Measurements from ENCODE around the gene THRAP3. TPM values are rescaled to one million over a fixed set of nuclear protein-coding genes. Genes with fewer than 3 reads are reported as not detected.

THRAP3 gene
- total RNA-seq, 1 experiment from 2014 or later = 143 TPM

GRCh38 chr1:36337830-36338229, 113.6 kb downstream of the THRAP3 start:
- CTCF ChIA-PET = no interaction called here
- POLR2A ChIA-PET (ENCODE audit: unreplicated experiment) = no interaction called here

GRCh38 chr1:36339215-36339614, 115.0 kb downstream of the THRAP3 start:
- Histone ChIP-seq H3K27me3 (ENCODE audit: insufficient read depth, low read depth) (no peaks in the 10 kb centered on the region), H4K20me1 (ENCODE audit: insufficient read depth) (no peaks in the 10 kb centered on the region), H2AFZ (no peak overlapping the region), H3K27ac (no peak overlapping the region), H3K9me2 (ENCODE audit: insufficient read depth) (no peaks in the 10 kb centered on the region), H3K36me3 (ENCODE audit: low read depth) (peaks cover 5% of the 10 kb centered on the region; the same call in 1 of the 2 replicates), H3K79me2 (ENCODE audit: low read depth) (no peaks in the 10 kb centered on the region), H3K4me1 (replicated peaks; ENCODE audit: insufficient read depth) (peaks cover 13% of the 10 kb centered on the region), H3K4me2 (no peak overlapping the region), H3F3A (ENCODE audit: insufficient read depth, low read depth) (peaks cover 13% of the 10 kb centered on the region), H3K9me3 (ENCODE audit: insufficient read depth, low read depth) (no peaks in the 10 kb centered on the region), H3K4me3 (no peak overlapping the region)
- CTCF ChIA-PET = no interaction called here
- intact Hi-C loops (cut with micrococcal nuclease; ENCODE audit: unreplicated experiment) = no loop called here
- no peak for TF ChIP-seq EZH2 (IDR thresholded peaks at IDR 0.05; ENCODE audit: low read depth)
- TF ChIP-seq, protein P1, sequence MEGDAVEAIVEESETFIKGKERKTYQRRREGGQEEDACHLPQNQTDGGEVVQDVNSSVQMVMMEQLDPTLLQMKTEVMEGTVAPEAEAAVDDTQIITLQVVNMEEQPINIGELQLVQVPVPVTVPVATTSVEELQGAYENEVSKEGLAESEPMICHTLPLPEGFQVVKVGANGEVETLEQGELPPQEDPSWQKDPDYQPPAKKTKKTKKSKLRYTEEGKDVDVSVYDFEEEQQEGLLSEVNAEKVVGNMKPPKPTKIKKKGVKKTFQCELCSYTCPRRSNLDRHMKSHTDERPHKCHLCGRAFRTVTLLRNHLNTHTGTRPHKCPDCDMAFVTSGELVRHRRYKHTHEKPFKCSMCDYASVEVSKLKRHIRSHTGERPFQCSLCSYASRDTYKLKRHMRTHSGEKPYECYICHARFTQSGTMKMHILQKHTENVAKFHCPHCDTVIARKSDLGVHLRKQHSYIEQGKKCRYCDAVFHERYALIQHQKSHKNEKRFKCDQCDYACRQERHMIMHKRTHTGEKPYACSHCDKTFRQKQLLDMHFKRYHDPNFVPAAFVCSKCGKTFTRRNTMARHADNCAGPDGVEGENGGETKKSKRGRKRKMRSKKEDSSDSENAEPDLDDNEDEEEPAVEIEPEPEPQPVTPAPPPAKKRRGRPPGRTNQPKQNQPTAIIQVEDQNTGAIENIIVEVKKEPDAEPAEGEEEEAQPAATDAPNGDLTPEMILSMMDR (conservative IDR thresholded peaks at IDR 0.05) = no peak
- POLR2A ChIA-PET (ENCODE audit: unreplicated experiment) = no interaction called here
- no TSS peak for BruUV-seq (replicated peaks)
- no peak for DNase-seq

More at GRCh38 chr1:36337830-36338229, 113.6 kb downstream of the THRAP3 start:
- Histone ChIP-seq H2AFZ (no peak overlapping the region), H3F3A (ENCODE audit: insufficient read depth, low read depth) (no peaks in the 10 kb centered on the region), H3K27ac (no peak overlapping the region), H3K79me2 (ENCODE audit: low read depth) (no peaks in the 10 kb centered on the region), H3K27me3 (ENCODE audit: insufficient read depth, low read depth) (no peaks in the 10 kb centered on the region), H3K36me3 (ENCODE audit: low read depth) (no peaks in the 10 kb centered on the region; the same call in 1 of the 2 replicates), H3K4me1 (replicated peaks; ENCODE audit: insufficient read depth) (no peaks in the 10 kb centered on the region), H3K9me3 (ENCODE audit: insufficient read depth, low read depth) (no peaks in the 10 kb centered on the region), H3K9me2 (ENCODE audit: insufficient read depth) (no peaks in the 10 kb centered on the region), H3K4me3 (no peak overlapping the region), H3K4me2 (no peak overlapping the region), H4K20me1 (ENCODE audit: insufficient read depth) (no peaks in the 10 kb centered on the region)
- BruUV-seq (replicated peaks) = no TSS peak
- intact Hi-C loops (cut with micrococcal nuclease; ENCODE audit: unreplicated experiment) = no loop called here
- no peak for DNase-seq
- TF ChIP-seq, protein P1 (conservative IDR thresholded peaks at IDR 0.05) = no peak
- no peak for TF ChIP-seq EZH2 (IDR thresholded peaks at IDR 0.05; ENCODE audit: low read depth)

DNA sequence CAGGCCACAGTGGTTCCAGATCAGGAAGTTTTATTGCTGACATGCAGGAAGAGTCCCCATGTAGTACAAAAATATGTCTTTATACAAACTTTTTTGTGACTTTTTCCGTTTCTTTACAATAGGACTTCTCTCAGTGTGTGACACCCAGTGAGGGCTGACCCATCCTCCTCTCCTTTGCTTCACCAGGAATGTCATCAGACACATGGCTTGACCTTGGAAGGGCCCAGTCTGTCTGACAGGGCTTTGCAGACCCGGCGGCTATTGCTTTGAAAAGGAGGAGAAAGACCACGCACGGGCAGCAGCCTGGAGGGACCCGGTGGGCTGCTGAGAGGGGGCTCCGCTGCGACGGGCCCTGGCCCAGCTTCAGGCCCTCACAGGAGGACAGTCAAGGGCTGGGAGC, 115.4 kb downstream of the THRAP3 start:
- no peak overlapping the region for H3K27ac ChIP-seq
- H3K27me3 ChIP-seq (ENCODE audit: insufficient read depth, low read depth) = no peaks in the 10 kb centered on the region
- POLR2A ChIA-PET (ENCODE audit: unreplicated experiment) = no interaction called here
- H3K4me1 ChIP-seq (replicated peaks; ENCODE audit: insufficient read depth) = peaks cover 17% of the 10 kb centered on the region
- no peak overlapping the region for H3K4me2 ChIP-seq
- BruUV-seq (replicated peaks) = no TSS peak
- H4K20me1 ChIP-seq (ENCODE audit: insufficient read depth) = no peaks in the 10 kb centered on the region
- H2AFZ ChIP-seq = no peak overlapping the region
- peaks cover 17% of the 10 kb centered on the region for H3F3A ChIP-seq (ENCODE audit: insufficient read depth, low read depth)
- CTCF ChIA-PET = no interaction called here
- H3K4me3 ChIP-seq = no peak overlapping the region
- DNase-seq = no peak
- no peaks in the 10 kb centered on the region for H3K79me2 ChIP-seq (ENCODE audit: low read depth)
- no peaks in the 10 kb centered on the region for H3K9me3 ChIP-seq (ENCODE audit: insufficient read depth, low read depth)
- no peaks in the 10 kb centered on the region for H3K9me2 ChIP-seq (ENCODE audit: insufficient read depth)
- TF ChIP-seq, protein P1 (conservative IDR thresholded peaks at IDR 0.05) = no peak
- no peak for TF ChIP-seq EZH2 (IDR thresholded peaks at IDR 0.05; ENCODE audit: low read depth)
- H3K36me3 ChIP-seq (ENCODE audit: low read depth) = peaks cover 5% of the 10 kb centered on the region; the same call in 1 of the 2 replicates
- intact Hi-C loops (cut with micrococcal nuclease; ENCODE audit: unreplicated experiment) = loop anchor here (5.0 kb wide), 2 partner anchors 213 to 838 kb away; no protein-coding TSS in a partner anchor
